Stomach (tissue), 4 donors: ENCODE results near the gene SNRNP40.

Experiments
- EP300 ChIP-seq: sonication (generic); formaldehyde crosslinking; IDR thresholded peaks from one replicate; pipeline ENCODE4 v1.6.1; 2017; ENCODE audit warnings: antibody characterized with exemption
- POLR2AphosphoS5 ChIP-seq, 3 donors: sonication (generic); formaldehyde crosslinking; IDR thresholded peaks; one replicate each; pipeline ENCODE4 v1.6.1; 2016; ENCODE audit warnings: antibody characterized with exemption in 3 of 3
- TF ChIP-seq, protein P1 (sequence below), 7 experiments: fragments of 450-650 bp in 4 of 7; fragments of 200-600 bp in 3 of 7; sonication (generic) in 3 of 7; IDR thresholded peaks; one replicate each; pipeline ENCODE4 v1.5.1; 2016 to 2019; ENCODE audit warnings: antibody characterized with exemption in 7 of 7, control low read depth in 2 of 7, mild to moderate bottlenecking in 1 of 7

DNA sequence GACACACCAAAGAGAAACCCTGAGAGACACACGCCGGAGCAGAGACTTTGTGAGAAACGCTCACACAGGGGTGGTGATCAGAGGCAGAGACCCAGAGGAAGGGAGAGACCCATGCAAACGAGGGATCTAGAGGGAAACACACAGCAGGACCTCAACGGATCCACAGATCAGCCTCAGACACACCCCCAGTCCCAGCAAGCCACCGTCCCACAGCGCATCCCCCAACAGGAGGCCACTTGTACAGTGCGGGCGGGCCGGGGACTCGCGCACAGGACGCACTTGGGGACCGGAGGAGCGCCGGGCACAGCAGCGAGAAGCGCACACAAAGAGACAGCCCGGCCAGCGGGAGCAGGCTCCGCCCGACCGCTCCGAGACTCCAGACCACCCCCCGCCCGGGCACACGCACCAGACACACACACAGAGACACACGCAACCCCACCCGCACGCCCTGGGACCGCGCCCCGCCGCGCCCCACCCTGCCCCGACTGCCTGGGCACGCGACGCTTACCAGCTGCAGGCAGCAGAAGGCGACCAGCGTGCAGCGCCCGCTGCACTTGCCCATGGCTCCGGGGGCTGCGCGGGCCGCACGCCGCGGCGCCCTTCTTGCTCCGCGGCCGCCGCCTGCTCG is 57.5 kb downstream of the SNRNP40 start:
- TF ChIP-seq POLR2AphosphoS5 (IDR thresholded peaks at IDR 0.05) (no peak), EP300 (no peak)
- TF ChIP-seq, protein P1, sequence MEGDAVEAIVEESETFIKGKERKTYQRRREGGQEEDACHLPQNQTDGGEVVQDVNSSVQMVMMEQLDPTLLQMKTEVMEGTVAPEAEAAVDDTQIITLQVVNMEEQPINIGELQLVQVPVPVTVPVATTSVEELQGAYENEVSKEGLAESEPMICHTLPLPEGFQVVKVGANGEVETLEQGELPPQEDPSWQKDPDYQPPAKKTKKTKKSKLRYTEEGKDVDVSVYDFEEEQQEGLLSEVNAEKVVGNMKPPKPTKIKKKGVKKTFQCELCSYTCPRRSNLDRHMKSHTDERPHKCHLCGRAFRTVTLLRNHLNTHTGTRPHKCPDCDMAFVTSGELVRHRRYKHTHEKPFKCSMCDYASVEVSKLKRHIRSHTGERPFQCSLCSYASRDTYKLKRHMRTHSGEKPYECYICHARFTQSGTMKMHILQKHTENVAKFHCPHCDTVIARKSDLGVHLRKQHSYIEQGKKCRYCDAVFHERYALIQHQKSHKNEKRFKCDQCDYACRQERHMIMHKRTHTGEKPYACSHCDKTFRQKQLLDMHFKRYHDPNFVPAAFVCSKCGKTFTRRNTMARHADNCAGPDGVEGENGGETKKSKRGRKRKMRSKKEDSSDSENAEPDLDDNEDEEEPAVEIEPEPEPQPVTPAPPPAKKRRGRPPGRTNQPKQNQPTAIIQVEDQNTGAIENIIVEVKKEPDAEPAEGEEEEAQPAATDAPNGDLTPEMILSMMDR (IDR thresholded peaks at IDR 0.05), result no peak
